CD4-positive, alpha-beta memory T cell (primary cell): ENCODE results near the gene NPHP4. TPM values are rescaled to one million over a fixed set of nuclear protein-coding genes. Genes with fewer than 3 reads are reported as not detected.

Experiments
- CTCF ChIA-PET: fragments of 350-600 bp; sonication (Branson Sonifier 250); formaldehyde crosslinking; loops from one replicate; lab custom pipeline; 2021; ENCODE audit warnings: inconsistent platforms; ENCODE audit not compliant: partially characterized antibody; lab: Charles Lee
- POLR2A ChIA-PET: fragments of 350-600 bp; sonication (Branson Sonifier 250); formaldehyde crosslinking; loops from one replicate; lab custom pipeline; 2021; ENCODE audit not compliant: partially characterized antibody; lab: Charles Lee
- DNase-seq, 5 donors: peaks; one replicate each; pipeline versions ENCODE4 v3.0.0 to v3.0.0-alpha.2; 2020 to 2022; ENCODE audit warnings: mixed read lengths in 1 of 5
- H3K27ac ChIP-seq: one replicate; pipeline ENCODE4 v1.7.0; 2013; ENCODE audit warnings: low read depth, low read length
- H3K27me3 ChIP-seq: 2 replicates; pipeline ENCODE4 v1.7.0; 2013; ENCODE audit warnings: mild to moderate bottlenecking, low read length, moderate library complexity; ENCODE audit not compliant: insufficient read depth
- H3K36me3 ChIP-seq: 2 replicates; pipeline ENCODE4 v1.7.0; 2013; ENCODE audit warnings: mild to moderate bottlenecking, low read length, moderate library complexity; ENCODE audit not compliant: insufficient read depth
- H3K4me1 ChIP-seq: 2 replicates; pipeline ENCODE4 v1.7.0; 2013; ENCODE audit warnings: mild to moderate bottlenecking, low read length, moderate library complexity; ENCODE audit not compliant: insufficient read depth
- H3K4me3 ChIP-seq, 2 donors: one replicate each; pipeline ENCODE4 v1.7.0; 2013; ENCODE audit warnings: low read length in 2 of 2, mild to moderate bottlenecking in 1 of 2
- H3K9me3 ChIP-seq, 2 donors: one replicate each; pipeline ENCODE4 v1.7.0; 2013; ENCODE audit warnings: low read length in 2 of 2, control low read depth in 1 of 2; ENCODE audit not compliant: control insufficient read depth in 1 of 2
- H3K27ac Mint-ChIP-seq, 7 donors: one replicate each; pipeline ENCODE4 v1.8.0; 2020 to 2021; ENCODE audit warnings: mixed read lengths in 7 of 7, mild to moderate bottlenecking in 6 of 7, inconsistent platforms in 3 of 7, moderate library complexity in 3 of 7
- H3K27me3 Mint-ChIP-seq, 2 donors: one replicate each; pipeline ENCODE4 v1.8.0; 2020 to 2021; ENCODE audit warnings: mixed read lengths in 2 of 2
- H3K36me3 Mint-ChIP-seq, 2 donors: one replicate each; pipeline ENCODE4 v1.8.0; 2020 to 2021; ENCODE audit warnings: mixed read lengths in 2 of 2, inconsistent platforms in 1 of 2, mild to moderate bottlenecking in 1 of 2
- H3K4me1 Mint-ChIP-seq, 4 donors: one replicate each; pipeline ENCODE4 v1.8.0; 2020 to 2021; ENCODE audit warnings: mixed read lengths in 4 of 4, mild to moderate bottlenecking in 1 of 4
- H3K4me3 Mint-ChIP-seq, 8 donors: one replicate each; pipeline ENCODE4 v1.8.0; 2020 to 2021; ENCODE audit warnings: mixed read lengths in 8 of 8, mild to moderate bottlenecking in 7 of 8, moderate library complexity in 6 of 8, inconsistent platforms in 3 of 8
- H3K9me3 Mint-ChIP-seq, 8 donors: one replicate each; pipeline ENCODE4 v1.8.0; 2020 to 2021; ENCODE audit warnings: mixed read lengths in 8 of 8, mild to moderate bottlenecking in 5 of 8, inconsistent platforms in 3 of 8, moderate library complexity in 1 of 8
- intact Hi-C: fragments of 100-400 bp; cut with micrococcal nuclease; formaldehyde crosslinking; loops from one replicate; pipeline ENCODE4 v1.15.1; 2023
- polyA plus RNA-seq, 2 donors: library from polyadenylated mRNA; unstranded; fragments of 300-500 nt; fragmentation: Illumina TruSeq; gene quantifications; one replicate each; pipeline ENCODE4 v1.2.3, GENCODE V29; 2021
- total RNA-seq, 2 experiments: library from RNA; stranded (reverse); gene quantifications; one replicate each; pipeline ENCODE4 v1.2.3, GENCODE V29; 2021

NPHP4 gene
- total and polyA plus RNA-seq, 4 experiments from 2014 or later = 1.0 to 9.6 (median 4.3) TPM

GRCh38 chr1:5891736-5892135, 100.5 kb downstream of the NPHP4 start:
- Mint-ChIP-seq H3K4me1 (no peaks in the 10 kb centered on the region), H3K9me3 (peaks cover 0 to 2% (median 0%) of the 10 kb centered on the region in 8 donors), H3K27me3 (no peaks in the 10 kb centered on the region), H3K36me3 (peaks cover 17 to 20% of the 10 kb centered on the region in 2 donors), H3K27ac (no peak overlapping the region), H3K4me3 (no peak overlapping the region)
- intact Hi-C loops = no loop called here
- CTCF ChIA-PET = no interaction called here
- no peak overlapping the region for H3K4me3 ChIP-seq
- no peak for DNase-seq
- no peak overlapping the region for H3K27ac ChIP-seq
- H3K9me3 ChIP-seq = no peaks in the 10 kb centered on the region
- H3K4me1 ChIP-seq = no peaks in the 10 kb centered on the region
- H3K36me3 ChIP-seq = no peaks in the 10 kb centered on the region
- no peaks in the 10 kb centered on the region for H3K27me3 ChIP-seq
- POLR2A ChIA-PET = no interaction called here

- Histone ChIP-seq H3K36me3 (no peaks in the 10 kb centered on the region), H3K27me3 (no peaks in the 10 kb centered on the region), H3K4me1 (no peaks in the 10 kb centered on the region), H3K9me3 (no peaks in the 10 kb centered on the region), H3K27ac (no peak overlapping the region), H3K4me3 (no peak overlapping the region)
- Mint-ChIP-seq H3K36me3 (peaks cover 17 to 18% of the 10 kb centered on the region in 2 donors), H3K9me3 (peaks cover 0 to 2% (median 0%) of the 10 kb centered on the region in 8 donors), H3K4me3 (no peak overlapping the region), H3K4me1 (no peaks in the 10 kb centered on the region), H3K27ac (no peak overlapping the region), H3K27me3 (no peaks in the 10 kb centered on the region)
- POLR2A ChIA-PET = no interaction called here
- no peak for DNase-seq
- intact Hi-C loops = no loop called here
- CTCF ChIA-PET = no interaction called here
Observed at GRCh38 chr1:5891137-5891536, 101.1 kb downstream of the NPHP4 start.

- no peaks in the 10 kb centered on the region for H3K27me3 Mint-ChIP-seq
- intact Hi-C loops = no loop called here
- Histone ChIP-seq H3K27me3 (no peaks in the 10 kb centered on the region), H3K4me1 (no peaks in the 10 kb centered on the region), H3K36me3 (no peaks in the 10 kb centered on the region), H3K27ac (no peak overlapping the region), H3K9me3 (no peaks in the 10 kb centered on the region), H3K4me3 (no peak overlapping the region)
- DNase-seq = no peak
- H3K4me3 Mint-ChIP-seq = no peak overlapping the region
- H3K4me1 Mint-ChIP-seq = no peaks in the 10 kb centered on the region
- H3K27ac Mint-ChIP-seq = no peak overlapping the region
- H3K9me3 Mint-ChIP-seq = peaks cover 0 to 2% (median 0%) of the 10 kb centered on the region in 8 donors
- POLR2A ChIA-PET = no interaction called here
- H3K36me3 Mint-ChIP-seq = peaks cover 12 to 17% of the 10 kb centered on the region in 2 donors
- CTCF ChIA-PET = no interaction called here
Observed at GRCh38 chr1:5890346-5891106, 101.7 kb downstream of the NPHP4 start.

- Mint-ChIP-seq H3K9me3 (peaks cover 0 to 2% (median 0%) of the 10 kb centered on the region in 8 donors), H3K36me3 (peaks cover 10 to 16% of the 10 kb centered on the region in 2 donors), H3K4me1 (no peaks in the 10 kb centered on the region), H3K4me3 (no peak overlapping the region), H3K27ac (no peak overlapping the region), H3K27me3 (no peaks in the 10 kb centered on the region)
- H3K4me3 ChIP-seq = no peak overlapping the region
- DNase-seq = no peak
- H3K27ac ChIP-seq = no peak overlapping the region
- no peaks in the 10 kb centered on the region for H3K9me3 ChIP-seq
- no peaks in the 10 kb centered on the region for H3K4me1 ChIP-seq
- no peaks in the 10 kb centered on the region for H3K36me3 ChIP-seq
- intact Hi-C loops = no loop called here
- ChIA-PET CTCF (no interaction called here), POLR2A (no interaction called here)
- H3K27me3 ChIP-seq = no peaks in the 10 kb centered on the region
Observed at GRCh38 chr1:5889901-5890300, 102.3 kb downstream of the NPHP4 start.

- Mint-ChIP-seq H3K9me3 (peaks cover 0 to under 1% (median 0%) of the 10 kb centered on the region in 8 donors), H3K4me1 (no peaks in the 10 kb centered on the region), H3K36me3 (peaks cover 7 to 12% of the 10 kb centered on the region in 2 donors), H3K27ac (no peak overlapping the region), H3K4me3 (no peak overlapping the region), H3K27me3 (no peaks in the 10 kb centered on the region)
- DNase-seq = no peak
- POLR2A ChIA-PET = no interaction called here
- H3K27ac ChIP-seq = no peak overlapping the region
- CTCF ChIA-PET = interaction anchor here (0.6 kb wide), 1 partner anchor 221 kb away, joined by 3 read pairs; no protein-coding TSS in a partner anchor
- H3K9me3 ChIP-seq = no peaks in the 10 kb centered on the region
- no peaks in the 10 kb centered on the region for H3K36me3 ChIP-seq
- intact Hi-C loops = no loop called here
- no peak overlapping the region for H3K4me3 ChIP-seq
- no peaks in the 10 kb centered on the region for H3K4me1 ChIP-seq
- H3K27me3 ChIP-seq = no peaks in the 10 kb centered on the region
Observed at GRCh38 chr1:5889462-5889861, 102.8 kb downstream of the NPHP4 start.

GRCh38 chr1:5888606-5889211, 103.5 kb downstream of the NPHP4 start:
- Mint-ChIP-seq H3K36me3 (peaks cover 6 to 10% of the 10 kb centered on the region in 2 donors), H3K4me3 (no peak overlapping the region), H3K27ac (no peak overlapping the region), H3K27me3 (no peaks in the 10 kb centered on the region), H3K9me3 (no peaks in the 10 kb centered on the region), H3K4me1 (no peaks in the 10 kb centered on the region)
- H3K9me3 ChIP-seq = no peaks in the 10 kb centered on the region
- no peak overlapping the region for H3K4me3 ChIP-seq
- ChIA-PET POLR2A (no interaction called here), CTCF (interaction anchor here (0.6 kb wide), 1 partner anchor 222 kb away, joined by 3 read pairs; no protein-coding TSS in a partner anchor)
- no peaks in the 10 kb centered on the region for H3K27me3 ChIP-seq
- no peak for DNase-seq
- intact Hi-C loops = no loop called here
- no peaks in the 10 kb centered on the region for H3K36me3 ChIP-seq
- H3K27ac ChIP-seq = no peak overlapping the region
- H3K4me1 ChIP-seq = no peaks in the 10 kb centered on the region

GRCh38 chr1:5887971-5888361, 104.3 kb downstream of the NPHP4 start:
- intact Hi-C loops = no loop called here
- Mint-ChIP-seq H3K4me1 (no peaks in the 10 kb centered on the region), H3K36me3 (peaks cover 7 to 13% of the 10 kb centered on the region in 2 donors), H3K9me3 (no peaks in the 10 kb centered on the region), H3K4me3 (no peak overlapping the region), H3K27ac (no peak overlapping the region), H3K27me3 (no peaks in the 10 kb centered on the region)
- H3K27me3 ChIP-seq = no peaks in the 10 kb centered on the region
- H3K36me3 ChIP-seq = no peaks in the 10 kb centered on the region
- no peak for DNase-seq
- ChIA-PET POLR2A (no interaction called here), CTCF (no interaction called here)
- H3K4me1 ChIP-seq = no peaks in the 10 kb centered on the region
- H3K4me3 ChIP-seq = no peak overlapping the region
- no peaks in the 10 kb centered on the region for H3K9me3 ChIP-seq
- H3K27ac ChIP-seq = no peak overlapping the region
